Endothelial cell (in vitro differentiated cells): ENCODE results near the gene ITPA. TPM values are rescaled to one million over a fixed set of nuclear protein-coding genes. Genes with fewer than 3 reads are reported as not detected.

ENCODE experiments used
- DNase-seq: peaks from one replicate; pipeline ENCODE4 v3.0.0; 2021; ENCODE audit warnings: low spot score
- H3K27ac Mint-ChIP-seq: one replicate; pipeline ENCODE4 v1.8.0; 2021; ENCODE audit warnings: mixed read lengths, inconsistent platforms; ENCODE audit not compliant: unreplicated experiment
- H3K27me3 Mint-ChIP-seq: one replicate; pipeline ENCODE4 v1.8.0; 2021; ENCODE audit warnings: mild to moderate bottlenecking, moderate library complexity, mixed read lengths, inconsistent platforms; ENCODE audit not compliant: unreplicated experiment
- H3K36me3 Mint-ChIP-seq: one replicate; pipeline ENCODE4 v1.8.0; 2021; ENCODE audit warnings: mild to moderate bottlenecking, low read depth, mixed read lengths, inconsistent platforms; ENCODE audit not compliant: unreplicated experiment
- H3K4me1 Mint-ChIP-seq: one replicate; pipeline ENCODE4 v1.8.0; 2021; ENCODE audit warnings: mild to moderate bottlenecking, mixed read lengths, inconsistent platforms; ENCODE audit not compliant: unreplicated experiment
- H3K4me3 Mint-ChIP-seq: one replicate; pipeline ENCODE4 v1.8.0; 2021; ENCODE audit warnings: mild to moderate bottlenecking, mixed read lengths, inconsistent platforms; ENCODE audit not compliant: unreplicated experiment
- H3K9me3 Mint-ChIP-seq: one replicate; pipeline ENCODE4 v1.8.0; 2021; ENCODE audit warnings: mixed read lengths, inconsistent platforms; ENCODE audit not compliant: unreplicated experiment
- total RNA-seq: library from RNA; stranded (reverse); fragmentation: NEBNext Ultra II Directional; extraction: Animal tissue kit (Norgen Biotek cat#: 25700); gene quantifications from one replicate; pipeline ENCODE4 v1.2.1, GENCODE V29; 2021; ENCODE audit not compliant: unreplicated experiment
- TF ChIP-seq, protein P1 (sequence below): fragments of 200-600 bp; sonication (generic); IDR thresholded peaks from one replicate; pipeline ENCODE4 v1.5.0; 2021; ENCODE audit warnings: antibody characterized with exemption; ENCODE audit not compliant: unreplicated experiment

ITPA gene
- total RNA-seq, 1 donor from 2014 or later: 45.9 TPM

- Mint-ChIP-seq H3K27ac (no peak overlapping the region), H3K9me3 (no peaks in the 10 kb centered on the region), H3K4me1 (no peaks in the 10 kb centered on the region), H3K4me3 (peak overlapping the region; percentile 66), H3K36me3 (peaks cover 25% of the 10 kb centered on the region), H3K27me3 (peaks cover 5% of the 10 kb centered on the region)
- TF ChIP-seq, protein P1, sequence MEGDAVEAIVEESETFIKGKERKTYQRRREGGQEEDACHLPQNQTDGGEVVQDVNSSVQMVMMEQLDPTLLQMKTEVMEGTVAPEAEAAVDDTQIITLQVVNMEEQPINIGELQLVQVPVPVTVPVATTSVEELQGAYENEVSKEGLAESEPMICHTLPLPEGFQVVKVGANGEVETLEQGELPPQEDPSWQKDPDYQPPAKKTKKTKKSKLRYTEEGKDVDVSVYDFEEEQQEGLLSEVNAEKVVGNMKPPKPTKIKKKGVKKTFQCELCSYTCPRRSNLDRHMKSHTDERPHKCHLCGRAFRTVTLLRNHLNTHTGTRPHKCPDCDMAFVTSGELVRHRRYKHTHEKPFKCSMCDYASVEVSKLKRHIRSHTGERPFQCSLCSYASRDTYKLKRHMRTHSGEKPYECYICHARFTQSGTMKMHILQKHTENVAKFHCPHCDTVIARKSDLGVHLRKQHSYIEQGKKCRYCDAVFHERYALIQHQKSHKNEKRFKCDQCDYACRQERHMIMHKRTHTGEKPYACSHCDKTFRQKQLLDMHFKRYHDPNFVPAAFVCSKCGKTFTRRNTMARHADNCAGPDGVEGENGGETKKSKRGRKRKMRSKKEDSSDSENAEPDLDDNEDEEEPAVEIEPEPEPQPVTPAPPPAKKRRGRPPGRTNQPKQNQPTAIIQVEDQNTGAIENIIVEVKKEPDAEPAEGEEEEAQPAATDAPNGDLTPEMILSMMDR: no peak
- no peak for DNase-seq
These were observed 19.7 kb upstream of the ITPA start for GRCh38 chr20:3189561-3190131.

DNA sequence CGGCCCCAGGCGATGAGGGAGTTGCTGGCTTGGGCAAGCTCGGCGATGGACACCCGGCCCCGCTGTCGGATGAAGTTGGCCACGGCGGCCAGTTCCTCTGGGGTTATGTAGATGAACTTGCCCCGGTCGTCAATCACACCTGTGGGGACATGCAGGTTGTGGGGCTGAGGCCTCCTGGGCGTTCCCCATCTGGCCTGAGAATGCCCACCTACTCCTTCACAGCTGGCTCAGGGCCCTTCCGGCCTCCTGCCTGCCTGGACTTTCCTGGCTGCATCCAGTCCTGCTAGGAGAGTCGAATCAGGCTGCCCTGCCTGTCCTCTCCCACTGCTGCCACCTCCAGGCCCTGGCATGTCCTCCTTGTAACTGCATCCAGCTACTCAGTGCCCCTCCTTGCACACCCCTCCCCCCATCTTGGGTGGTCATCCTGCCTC, 18.6 kb upstream of the ITPA start:
- no peaks in the 10 kb centered on the region for H3K9me3 Mint-ChIP-seq
- H3K4me3 Mint-ChIP-seq: no peak overlapping the region
- peaks cover 6% of the 10 kb centered on the region for H3K27me3 Mint-ChIP-seq
- DNase-seq: no peak
- H3K36me3 Mint-ChIP-seq: peaks cover 30% of the 10 kb centered on the region
- TF ChIP-seq, protein P1: no peak
- no peak overlapping the region for H3K27ac Mint-ChIP-seq
- H3K4me1 Mint-ChIP-seq: no peaks in the 10 kb centered on the region

GRCh38 chr20:3192226-3193015, 16.9 kb upstream of the ITPA start:
- TF ChIP-seq, protein P1: no peak
- H3K27me3 Mint-ChIP-seq: peaks cover 6% of the 10 kb centered on the region
- peaks cover 39% of the 10 kb centered on the region for H3K36me3 Mint-ChIP-seq
- no peak for DNase-seq
- H3K4me3 Mint-ChIP-seq: peak overlapping the region; percentile 29
- no peaks in the 10 kb centered on the region for H3K4me1 Mint-ChIP-seq
- H3K27ac Mint-ChIP-seq: no peak overlapping the region
- H3K9me3 Mint-ChIP-seq: no peaks in the 10 kb centered on the region

DNA sequence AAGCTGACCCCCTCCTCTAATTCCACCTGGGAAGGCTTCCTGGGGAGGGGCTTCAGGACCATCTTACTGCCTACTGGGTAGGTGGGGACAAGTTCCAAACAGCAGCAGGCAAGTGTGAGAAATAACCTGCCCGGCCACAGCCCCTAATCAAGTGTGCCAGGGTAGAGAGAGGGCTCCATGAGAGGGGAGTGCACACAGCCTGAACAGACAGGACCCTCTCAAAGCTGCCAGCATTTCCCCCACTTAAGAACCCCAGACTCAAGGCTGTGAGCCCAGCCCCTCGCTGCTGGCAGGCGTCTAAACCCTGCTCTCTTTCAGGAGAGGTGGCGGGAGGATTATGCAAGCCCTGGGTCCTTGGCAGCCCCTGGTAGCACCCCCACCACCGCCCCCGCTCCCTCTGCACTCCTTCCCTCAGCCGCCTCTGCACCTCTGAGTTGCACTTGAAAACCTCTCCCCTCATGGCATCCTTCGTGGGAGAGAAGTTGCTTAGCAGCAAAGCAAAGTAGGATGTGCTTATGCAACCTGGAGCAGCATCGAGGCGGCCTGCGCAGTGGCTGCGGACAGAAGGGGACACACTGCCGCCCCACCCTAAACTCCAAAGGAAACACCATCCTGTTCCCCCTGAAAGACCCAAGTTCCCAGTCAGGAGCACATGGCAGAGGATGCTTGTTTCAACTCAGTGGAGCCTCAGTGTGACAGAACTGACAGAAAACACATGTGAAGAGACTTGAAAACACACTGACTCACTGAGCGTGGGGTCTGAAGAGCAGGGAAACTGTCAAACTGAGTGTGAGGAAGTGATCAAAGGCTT, 15.3 kb upstream of the ITPA start:
- Mint-ChIP-seq H3K36me3 (peaks cover 41% of the 10 kb centered on the region), H3K27ac (no peak overlapping the region), H3K9me3 (no peaks in the 10 kb centered on the region), H3K4me3 (no peak overlapping the region), H3K27me3 (peaks cover 6% of the 10 kb centered on the region), H3K4me1 (no peaks in the 10 kb centered on the region)
- TF ChIP-seq, protein P1: no peak
- DNase-seq: no peak
